ENCODE measurements around the gene CFAP107.

The CFAP107 gene

DNA sequence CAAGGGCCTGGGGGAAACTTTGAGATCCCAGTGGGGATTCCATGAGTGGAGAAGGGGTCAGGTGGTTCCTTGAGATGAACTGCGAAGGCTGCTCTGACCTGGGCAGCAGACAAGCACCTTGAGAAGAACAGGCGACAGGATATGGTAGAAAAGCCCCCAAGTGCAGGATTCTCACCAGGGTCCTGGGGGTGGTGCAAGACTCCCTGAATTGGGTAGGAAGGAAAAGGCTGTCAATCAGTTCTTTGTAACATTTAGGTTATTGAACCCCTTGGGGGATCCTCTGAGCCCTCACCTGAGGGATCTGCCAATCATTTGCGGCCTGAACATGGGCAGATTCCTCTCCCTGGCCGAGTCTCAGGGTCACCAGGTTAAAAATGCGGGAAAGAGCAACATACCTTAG lies 25.2 kb downstream of the CFAP107 start:
- Histone ChIP-seq H3K27ac (replicated peaks) (no peak overlapping the region), H3K27me3 (ENCODE audit: insufficient read depth, poor library complexity, severe bottlenecking) (no peaks in the 10 kb centered on the region), H3K4me3 (replicated peaks; ENCODE audit: insufficient read depth, low read length) (no peak overlapping the region)
- DNase-seq (ENCODE audit: low read depth in 1 of 2, low spot score in 1 of 2), result no peak
- no peak for TF ChIP-seq GABPA (IDR thresholded peaks at IDR 0.05; ENCODE audit: low read depth)
- TF ChIP-seq, protein P1, sequence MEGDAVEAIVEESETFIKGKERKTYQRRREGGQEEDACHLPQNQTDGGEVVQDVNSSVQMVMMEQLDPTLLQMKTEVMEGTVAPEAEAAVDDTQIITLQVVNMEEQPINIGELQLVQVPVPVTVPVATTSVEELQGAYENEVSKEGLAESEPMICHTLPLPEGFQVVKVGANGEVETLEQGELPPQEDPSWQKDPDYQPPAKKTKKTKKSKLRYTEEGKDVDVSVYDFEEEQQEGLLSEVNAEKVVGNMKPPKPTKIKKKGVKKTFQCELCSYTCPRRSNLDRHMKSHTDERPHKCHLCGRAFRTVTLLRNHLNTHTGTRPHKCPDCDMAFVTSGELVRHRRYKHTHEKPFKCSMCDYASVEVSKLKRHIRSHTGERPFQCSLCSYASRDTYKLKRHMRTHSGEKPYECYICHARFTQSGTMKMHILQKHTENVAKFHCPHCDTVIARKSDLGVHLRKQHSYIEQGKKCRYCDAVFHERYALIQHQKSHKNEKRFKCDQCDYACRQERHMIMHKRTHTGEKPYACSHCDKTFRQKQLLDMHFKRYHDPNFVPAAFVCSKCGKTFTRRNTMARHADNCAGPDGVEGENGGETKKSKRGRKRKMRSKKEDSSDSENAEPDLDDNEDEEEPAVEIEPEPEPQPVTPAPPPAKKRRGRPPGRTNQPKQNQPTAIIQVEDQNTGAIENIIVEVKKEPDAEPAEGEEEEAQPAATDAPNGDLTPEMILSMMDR (IDR thresholded peaks at IDR 0.05; ENCODE audit: insufficient read depth, low read length), result no peak
- no peak for TF ChIP-seq POLR2AphosphoS5 (IDR thresholded peaks at IDR 0.05; ENCODE audit: low read depth)
- TF ChIP-seq SPI1 (IDR thresholded peaks at IDR 0.05; ENCODE audit: borderline replicate concordance, low read depth), result no peak
- TF ChIP-seq, protein P2, sequence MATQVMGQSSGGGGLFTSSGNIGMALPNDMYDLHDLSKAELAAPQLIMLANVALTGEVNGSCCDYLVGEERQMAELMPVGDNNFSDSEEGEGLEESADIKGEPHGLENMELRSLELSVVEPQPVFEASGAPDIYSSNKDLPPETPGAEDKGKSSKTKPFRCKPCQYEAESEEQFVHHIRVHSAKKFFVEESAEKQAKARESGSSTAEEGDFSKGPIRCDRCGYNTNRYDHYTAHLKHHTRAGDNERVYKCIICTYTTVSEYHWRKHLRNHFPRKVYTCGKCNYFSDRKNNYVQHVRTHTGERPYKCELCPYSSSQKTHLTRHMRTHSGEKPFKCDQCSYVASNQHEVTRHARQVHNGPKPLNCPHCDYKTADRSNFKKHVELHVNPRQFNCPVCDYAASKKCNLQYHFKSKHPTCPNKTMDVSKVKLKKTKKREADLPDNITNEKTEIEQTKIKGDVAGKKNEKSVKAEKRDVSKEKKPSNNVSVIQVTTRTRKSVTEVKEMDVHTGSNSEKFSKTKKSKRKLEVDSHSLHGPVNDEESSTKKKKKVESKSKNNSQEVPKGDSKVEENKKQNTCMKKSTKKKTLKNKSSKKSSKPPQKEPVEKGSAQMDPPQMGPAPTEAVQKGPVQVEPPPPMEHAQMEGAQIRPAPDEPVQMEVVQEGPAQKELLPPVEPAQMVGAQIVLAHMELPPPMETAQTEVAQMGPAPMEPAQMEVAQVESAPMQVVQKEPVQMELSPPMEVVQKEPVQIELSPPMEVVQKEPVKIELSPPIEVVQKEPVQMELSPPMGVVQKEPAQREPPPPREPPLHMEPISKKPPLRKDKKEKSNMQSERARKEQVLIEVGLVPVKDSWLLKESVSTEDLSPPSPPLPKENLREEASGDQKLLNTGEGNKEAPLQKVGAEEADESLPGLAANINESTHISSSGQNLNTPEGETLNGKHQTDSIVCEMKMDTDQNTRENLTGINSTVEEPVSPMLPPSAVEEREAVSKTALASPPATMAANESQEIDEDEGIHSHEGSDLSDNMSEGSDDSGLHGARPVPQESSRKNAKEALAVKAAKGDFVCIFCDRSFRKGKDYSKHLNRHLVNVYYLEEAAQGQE (IDR thresholded peaks at IDR 0.05; ENCODE audit: insufficient replicate concordance, low read depth), result no peak

DNA sequence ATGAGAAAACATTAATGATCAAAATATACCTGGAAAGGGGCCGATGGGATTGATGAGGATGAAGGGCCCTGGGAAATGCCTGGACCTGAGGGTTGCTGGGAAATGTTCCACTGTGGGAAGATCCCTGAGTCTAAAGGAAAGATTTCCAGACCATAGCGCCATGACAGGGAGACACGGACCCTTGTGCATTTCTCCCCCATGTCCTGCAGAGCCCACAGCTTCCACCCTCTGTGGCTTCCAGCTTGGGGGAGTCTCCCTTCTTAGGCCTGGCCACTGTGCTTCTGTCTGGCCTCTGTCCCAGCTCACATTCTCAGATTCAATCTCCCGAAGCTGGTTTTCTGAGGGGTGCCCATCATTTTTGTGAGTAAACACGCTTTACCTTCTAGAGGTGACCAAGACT lies 26.5 kb downstream of the CFAP107 start:
- Histone ChIP-seq H3K4me3 (replicated peaks; ENCODE audit: insufficient read depth, low read length) (no peak overlapping the region), H3K27ac (replicated peaks) (no peak overlapping the region), H3K27me3 (ENCODE audit: insufficient read depth, poor library complexity, severe bottlenecking) (no peaks in the 10 kb centered on the region)
- TF ChIP-seq, protein P1 (IDR thresholded peaks at IDR 0.05; ENCODE audit: insufficient read depth, low read length), result no peak
- no peak for TF ChIP-seq SPI1 (IDR thresholded peaks at IDR 0.05; ENCODE audit: borderline replicate concordance, low read depth)
- TF ChIP-seq POLR2AphosphoS5 (IDR thresholded peaks at IDR 0.05; ENCODE audit: low read depth), result no peak
- TF ChIP-seq GABPA (IDR thresholded peaks at IDR 0.05; ENCODE audit: low read depth), result no peak
- TF ChIP-seq, protein P2 (IDR thresholded peaks at IDR 0.05; ENCODE audit: insufficient replicate concordance, low read depth), result no peak
- DNase-seq (ENCODE audit: low read depth in 1 of 2, low spot score in 1 of 2), result no peak

DNA sequence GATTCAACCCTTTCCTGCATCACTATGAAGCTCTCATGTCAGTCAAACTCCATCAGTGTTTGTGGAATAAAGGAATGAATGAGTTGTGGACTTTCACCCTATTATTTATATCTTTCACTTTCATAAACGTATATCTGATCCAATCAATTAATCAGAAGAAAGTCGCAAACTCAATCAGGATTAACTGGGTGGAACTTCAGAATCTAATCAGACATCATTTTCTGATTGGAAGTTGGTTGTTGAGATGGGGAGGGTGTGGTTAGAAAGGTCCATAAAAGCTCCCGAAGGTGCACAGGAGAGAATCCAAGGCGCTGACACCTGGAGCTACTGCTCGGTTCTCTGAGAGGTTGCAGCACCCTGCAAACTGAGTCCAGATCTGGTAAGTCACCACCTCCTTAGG lies 27.4 kb downstream of the CFAP107 start, which contains the start of gene PRAMEF12:
Gene PRAMEF12 (plus strand): TSS at position 301 of the 400 bp plus-strand sequence. CDS start 1,130 bp downstream, outside the sequence.
- H3K27me3 ChIP-seq (ENCODE audit: insufficient read depth, poor library complexity, severe bottlenecking), result no peaks in the 10 kb centered on the region
- TF ChIP-seq, protein P1 (IDR thresholded peaks at IDR 0.05; ENCODE audit: insufficient read depth, low read length), result no peak
- TF ChIP-seq SPI1 (IDR thresholded peaks at IDR 0.05; ENCODE audit: borderline replicate concordance, low read depth) (no peak), GABPA (IDR thresholded peaks at IDR 0.05; ENCODE audit: low read depth) (no peak), POLR2AphosphoS5 (IDR thresholded peaks at IDR 0.05; ENCODE audit: low read depth) (no peak)
- TF ChIP-seq, protein P2 (IDR thresholded peaks at IDR 0.05; ENCODE audit: insufficient replicate concordance, low read depth), result no peak
- no peak within 1 kb of the TSS for H3K27ac ChIP-seq (replicated peaks)
- no peak for DNase-seq (ENCODE audit: low read depth in 1 of 2, low spot score in 1 of 2)
- H3K4me3 ChIP-seq (replicated peaks; ENCODE audit: insufficient read depth, low read length), result no peak within 1 kb of the TSS
